OCI-LY1 (cell line): ENCODE data around the gene BRD4.

Experiments
- H2AFZ ChIP-seq: fragments of 200-600 bp; sonication (generic), shearing (Covaris generic); 2 replicates; pipeline ENCODE4 v1.6.0; 2014; ENCODE audit warnings: antibody characterized with exemption, mild to moderate bottlenecking, low read length
- H3F3A ChIP-seq: fragments of 200-600 bp; sonication (generic), shearing (Covaris generic); 2 replicates; pipeline ENCODE4 v1.6.0; 2014; ENCODE audit warnings: mild to moderate bottlenecking, antibody characterized with exemption, low read length, moderate library complexity; ENCODE audit not compliant: insufficient read depth
- H3K27ac ChIP-seq: fragments of 200-600 bp; sonication (generic); 2 replicates; pipeline ENCODE4 v1.5.1; 2014; ENCODE audit warnings: low read length, mixed run types, mild to moderate bottlenecking, low read depth; ENCODE audit not compliant: poor library complexity, severe bottlenecking
- H3K27me3 ChIP-seq: fragments of 200-600 bp; sonication (generic); 2 replicates; pipeline ENCODE4 v1.6.0; 2014; ENCODE audit warnings: antibody characterized with exemption, mild to moderate bottlenecking, low read length, moderate library complexity; ENCODE audit not compliant: insufficient read depth
- H3K36me3 ChIP-seq: fragments of 200-600 bp; sonication (generic); 2 replicates; pipeline ENCODE4 v1.6.1; 2014; ENCODE audit warnings: mild to moderate bottlenecking, antibody characterized with exemption, low read length, moderate library complexity, mixed read lengths; ENCODE audit not compliant: insufficient read depth
- H3K4me1 ChIP-seq: fragments of 200-600 bp; sonication (generic); 2 replicates; pipeline ENCODE4 v1.5.1; 2014; ENCODE audit warnings: mild to moderate bottlenecking, low read length, moderate library complexity; ENCODE audit not compliant: insufficient read depth, severe bottlenecking
- H3K4me2 ChIP-seq: fragments of 200-600 bp; sonication (generic), shearing (Covaris generic); 2 replicates; pipeline ENCODE4 v1.6.1; 2014; ENCODE audit warnings: low read length
- H3K4me3 ChIP-seq: fragments of 200-600 bp; sonication (generic); 2 replicates; pipeline ENCODE4 v1.5.1; 2014; ENCODE audit warnings: low read length, low read depth, mild to moderate bottlenecking, mixed read lengths; ENCODE audit not compliant: poor library complexity, severe bottlenecking
- H3K79me2 ChIP-seq: fragments of 200-600 bp; shearing (Covaris generic); 2 replicates; pipeline ENCODE4 v1.6.1; 2016; ENCODE audit warnings: mixed run types, low read length, mixed read lengths; ENCODE audit not compliant: insufficient read depth
- H3K9ac ChIP-seq: fragments of 200-600 bp; sonication (generic), shearing (Covaris generic); 2 replicates; pipeline ENCODE4 v1.6.1; 2014; ENCODE audit warnings: mild to moderate bottlenecking, low read length, mixed read lengths
- H3K9me2 ChIP-seq: fragments of 200-600 bp; sonication (generic), shearing (Covaris generic); 2 replicates; pipeline ENCODE4 v1.6.1; 2014; ENCODE audit warnings: low read depth, mild to moderate bottlenecking, low read length, mixed read lengths
- H3K9me3 ChIP-seq: fragments of 200-600 bp; shearing (Covaris generic); 2 replicates; pipeline ENCODE4 v1.6.1; 2014; ENCODE audit warnings: low read length, mixed read lengths
- H4K20me1 ChIP-seq: fragments of 200-600 bp; sonication (generic), shearing (Covaris generic); 2 replicates; pipeline ENCODE4 v1.6.0; 2016; ENCODE audit warnings: mild to moderate bottlenecking, low read length; ENCODE audit not compliant: insufficient read depth
- EZH2 ChIP-seq: fragments of 200-600 bp; sonication (generic), shearing (Covaris generic); IDR thresholded peaks from 2 replicates; pipeline ENCODE4 v1.8.0; 2017; ENCODE audit warnings: borderline replicate concordance, mixed run types, mild to moderate bottlenecking, antibody characterized with exemption, low read length, moderate library complexity, mixed read lengths
- TF ChIP-seq, protein P1 (sequence below): fragments of 200-600 bp; sonication (generic), shearing (Covaris generic); IDR thresholded peaks from 2 replicates; pipeline ENCODE4 v1.5.1; 2017; ENCODE audit warnings: mild to moderate bottlenecking, antibody characterized with exemption, low read length, moderate library complexity, mixed read lengths

BRD4 gene

GRCh38 chr19:15212711-15213110 is 119.6 kb downstream of the BRD4 start:
- TF ChIP-seq EZH2, result no peak
- TF ChIP-seq, protein P1, sequence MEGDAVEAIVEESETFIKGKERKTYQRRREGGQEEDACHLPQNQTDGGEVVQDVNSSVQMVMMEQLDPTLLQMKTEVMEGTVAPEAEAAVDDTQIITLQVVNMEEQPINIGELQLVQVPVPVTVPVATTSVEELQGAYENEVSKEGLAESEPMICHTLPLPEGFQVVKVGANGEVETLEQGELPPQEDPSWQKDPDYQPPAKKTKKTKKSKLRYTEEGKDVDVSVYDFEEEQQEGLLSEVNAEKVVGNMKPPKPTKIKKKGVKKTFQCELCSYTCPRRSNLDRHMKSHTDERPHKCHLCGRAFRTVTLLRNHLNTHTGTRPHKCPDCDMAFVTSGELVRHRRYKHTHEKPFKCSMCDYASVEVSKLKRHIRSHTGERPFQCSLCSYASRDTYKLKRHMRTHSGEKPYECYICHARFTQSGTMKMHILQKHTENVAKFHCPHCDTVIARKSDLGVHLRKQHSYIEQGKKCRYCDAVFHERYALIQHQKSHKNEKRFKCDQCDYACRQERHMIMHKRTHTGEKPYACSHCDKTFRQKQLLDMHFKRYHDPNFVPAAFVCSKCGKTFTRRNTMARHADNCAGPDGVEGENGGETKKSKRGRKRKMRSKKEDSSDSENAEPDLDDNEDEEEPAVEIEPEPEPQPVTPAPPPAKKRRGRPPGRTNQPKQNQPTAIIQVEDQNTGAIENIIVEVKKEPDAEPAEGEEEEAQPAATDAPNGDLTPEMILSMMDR, result no peak
- no peak overlapping the region for H3K4me2 ChIP-seq
- no peaks in the 10 kb centered on the region for H3K9me2 ChIP-seq
- H3K4me3 ChIP-seq, result no peak overlapping the region
- H3F3A ChIP-seq, result no peaks in the 10 kb centered on the region
- no peaks in the 10 kb centered on the region for H3K27me3 ChIP-seq
- no peaks in the 10 kb centered on the region for H4K20me1 ChIP-seq
- no peaks in the 10 kb centered on the region for H3K4me1 ChIP-seq
- no peaks in the 10 kb centered on the region for H3K9me3 ChIP-seq
- no peak overlapping the region for H2AFZ ChIP-seq
- no peaks in the 10 kb centered on the region for H3K36me3 ChIP-seq
- H3K9ac ChIP-seq, result no peak overlapping the region
- no peaks in the 10 kb centered on the region for H3K79me2 ChIP-seq
- H3K27ac ChIP-seq, result no peak overlapping the region

DNA sequence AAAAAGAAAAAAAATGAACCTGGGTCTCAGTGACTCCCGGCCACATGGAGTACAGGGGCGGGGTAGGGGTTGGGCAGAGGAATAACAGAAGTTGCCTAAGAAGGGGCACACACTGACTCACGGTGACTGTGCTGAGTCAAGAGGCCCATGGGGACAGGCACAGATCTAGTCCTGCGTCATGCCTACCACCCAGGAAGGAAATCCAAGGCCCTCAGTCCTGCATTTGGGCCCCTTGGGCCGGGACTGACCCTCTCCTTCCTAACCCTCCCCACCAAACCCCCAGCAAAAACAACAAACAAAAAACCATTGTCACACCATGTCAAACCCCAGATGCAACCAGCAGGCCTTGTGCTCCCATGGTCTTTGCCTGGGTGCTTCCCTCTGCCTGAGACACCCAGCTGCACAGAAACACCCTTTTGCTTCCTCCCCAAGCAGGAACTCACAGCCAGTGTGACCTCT is 122.0 kb downstream of the BRD4 start:
- TF ChIP-seq, protein P1, result no peak
- no peak for TF ChIP-seq EZH2
- Histone ChIP-seq H4K20me1 (no peaks in the 10 kb centered on the region), H3K27me3 (no peaks in the 10 kb centered on the region), H2AFZ (no peak overlapping the region), H3K79me2 (no peaks in the 10 kb centered on the region), H3K9me3 (no peaks in the 10 kb centered on the region), H3K9ac (no peak overlapping the region), H3K4me1 (no peaks in the 10 kb centered on the region), H3K4me2 (no peak overlapping the region), H3F3A (no peaks in the 10 kb centered on the region), H3K27ac (no peak overlapping the region), H3K36me3 (no peaks in the 10 kb centered on the region), H3K4me3 (no peak overlapping the region), H3K9me2 (no peaks in the 10 kb centered on the region)

GRCh38 chr19:15201374-15202023 is 130.8 kb downstream of the BRD4 start:
- TF ChIP-seq, protein P1, result no peak
- TF ChIP-seq EZH2, result no peak
- H2AFZ ChIP-seq, result no peak overlapping the region
- H3K4me3 ChIP-seq, result no peak overlapping the region
- H3K79me2 ChIP-seq, result no peaks in the 10 kb centered on the region
- no peaks in the 10 kb centered on the region for H3K36me3 ChIP-seq
- no peaks in the 10 kb centered on the region for H3K9me3 ChIP-seq
- no peaks in the 10 kb centered on the region for H3F3A ChIP-seq
- no peaks in the 10 kb centered on the region for H3K9me2 ChIP-seq
- no peaks in the 10 kb centered on the region for H3K27me3 ChIP-seq
- no peak overlapping the region for H3K27ac ChIP-seq
- H4K20me1 ChIP-seq, result no peaks in the 10 kb centered on the region
- H3K9ac ChIP-seq, result no peak overlapping the region
- no peak overlapping the region for H3K4me2 ChIP-seq
- H3K4me1 ChIP-seq, result no peaks in the 10 kb centered on the region
